GM18867 (cell line): ENCODE results near the gene CSMD2.
A peak's percentile ranks its signal among the peaks of the same experiment; 100 is the strongest.

Experiments used
- ATAC-seq: cut with Tn5 transposase; IDR thresholded peaks from one replicate; pipeline ENCODE4 v1.9.1; 2021; ENCODE audit warnings: mild to moderate bottlenecking, moderate library complexity; ENCODE audit not compliant: unreplicated experiment

CSMD2 gene

DNA sequence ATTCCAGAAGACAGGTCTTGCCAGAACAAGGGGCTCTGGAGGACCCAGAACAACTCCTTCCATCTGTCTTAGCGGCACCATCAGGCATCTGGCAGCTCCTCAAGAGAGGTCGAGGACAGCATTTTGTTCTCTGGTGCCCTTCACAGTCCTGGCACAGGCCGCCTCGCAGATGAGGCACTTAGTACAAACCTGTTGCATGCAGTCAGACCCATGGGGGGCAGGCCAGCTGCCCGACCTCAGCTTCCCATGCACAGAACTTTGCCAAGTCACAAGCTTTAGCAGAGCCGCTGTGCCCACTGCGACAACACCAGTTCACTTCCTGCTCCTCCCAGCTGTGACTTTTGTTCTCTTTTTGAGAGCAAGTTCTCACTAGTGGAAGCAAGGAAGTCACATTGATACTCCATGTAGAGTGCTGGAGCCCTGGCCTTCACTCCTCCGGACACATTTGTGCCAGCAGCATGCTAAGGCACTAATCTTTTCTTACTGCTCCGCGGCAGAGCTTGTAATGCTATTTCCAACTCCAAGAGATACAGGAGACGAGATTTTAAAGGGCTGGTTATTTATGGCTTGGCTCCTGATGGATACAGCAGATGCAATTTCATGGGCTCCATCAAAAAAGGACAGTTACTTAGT lies 256.6 kb downstream of the CSMD2 start:
- no peak for ATAC-seq

DNA sequence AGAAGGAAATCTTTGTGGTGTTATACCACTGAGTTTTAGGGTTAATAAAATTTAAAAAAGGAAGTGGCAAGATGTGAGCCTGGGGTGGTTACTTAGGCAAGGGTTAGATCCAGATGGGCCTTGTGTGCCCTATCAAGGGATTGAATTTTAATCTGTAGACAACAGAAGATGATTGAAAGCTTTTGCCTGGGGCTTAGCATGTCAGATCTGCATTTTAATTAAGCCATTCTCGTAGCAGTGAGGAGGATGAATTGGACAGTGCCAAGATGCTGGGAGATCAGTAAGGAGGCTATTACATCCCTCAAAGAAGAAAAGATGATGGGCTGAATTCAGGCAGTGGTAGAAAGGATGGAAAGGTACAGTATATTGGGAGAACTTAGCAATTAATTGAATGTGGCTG lies 258.9 kb downstream of the CSMD2 start:
- ATAC-seq = no peak

DNA sequence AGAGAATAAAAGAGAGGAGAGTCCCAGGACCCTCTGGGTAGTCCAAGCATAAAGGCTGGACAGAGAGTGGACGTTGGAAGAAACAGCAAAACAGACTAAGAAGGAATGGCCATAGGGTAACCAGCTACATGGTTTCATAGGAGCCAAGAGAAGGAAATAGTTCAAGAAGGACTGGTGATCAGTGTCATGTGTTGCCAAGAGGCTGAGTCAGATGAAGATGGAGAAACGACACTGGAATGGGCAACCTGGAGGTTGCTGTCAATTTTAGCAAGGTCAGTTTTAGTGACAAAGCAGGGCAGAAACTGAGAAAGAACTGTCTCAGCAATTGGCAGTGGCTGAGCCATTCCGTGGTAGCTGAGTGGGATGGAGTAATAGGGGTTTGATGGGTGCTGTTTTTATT lies 259.8 kb downstream of the CSMD2 start:
- no peak for ATAC-seq

DNA sequence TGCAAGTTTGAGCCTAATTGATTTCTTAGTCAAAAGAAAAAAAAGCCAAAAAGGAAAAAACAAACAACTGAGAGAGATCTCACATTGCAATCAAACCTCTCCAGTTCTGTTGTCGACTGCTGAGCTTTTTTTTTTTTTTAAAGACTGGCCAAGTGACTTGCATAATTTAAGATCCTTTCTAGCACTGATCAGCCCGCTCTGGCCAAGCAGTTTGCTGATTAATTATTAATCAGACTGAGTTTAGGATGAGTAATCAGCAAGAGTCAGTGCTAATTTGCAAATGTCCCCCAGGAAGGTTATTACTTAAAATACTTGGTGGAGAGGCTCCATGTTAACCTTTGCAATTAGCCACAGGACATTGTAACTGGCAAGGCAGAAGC lies 261.8 kb downstream of the CSMD2 start:
- no peak for ATAC-seq

DNA sequence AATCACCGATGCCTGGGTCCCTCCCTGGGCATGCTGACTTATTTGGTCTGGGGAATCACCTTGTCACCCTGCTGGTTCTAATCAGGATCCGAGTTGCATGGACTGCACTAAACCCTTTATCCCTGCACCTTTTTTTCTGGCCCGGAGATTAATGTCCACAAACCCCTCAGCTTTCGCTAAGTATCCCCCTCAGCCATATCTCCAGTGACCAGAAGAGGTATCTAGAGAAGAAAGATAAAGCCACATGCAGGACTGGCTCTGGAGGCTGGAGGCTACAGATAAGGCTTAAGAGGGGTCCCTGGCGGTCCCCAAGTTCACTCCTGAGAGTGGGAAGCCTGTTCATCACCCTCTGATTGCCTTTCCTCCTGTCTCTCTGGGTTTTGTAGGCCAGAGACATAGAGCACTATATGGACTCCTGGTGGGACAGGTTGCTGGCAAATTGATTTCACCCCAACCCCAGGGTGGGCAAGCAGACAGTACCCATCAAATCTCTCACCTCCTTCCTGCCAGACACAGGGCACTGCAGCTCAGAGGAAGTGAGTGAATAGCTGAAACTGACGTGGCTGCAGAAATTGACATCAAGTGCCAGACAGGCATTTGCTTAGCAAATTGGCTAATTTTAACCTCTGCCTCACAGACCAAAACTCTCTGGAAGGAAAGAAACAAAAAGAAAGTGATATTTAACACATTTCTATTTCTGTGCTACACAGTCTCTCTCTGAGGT lies 262.4 kb downstream of the CSMD2 start:
- ATAC-seq = peak; percentile 94

DNA sequence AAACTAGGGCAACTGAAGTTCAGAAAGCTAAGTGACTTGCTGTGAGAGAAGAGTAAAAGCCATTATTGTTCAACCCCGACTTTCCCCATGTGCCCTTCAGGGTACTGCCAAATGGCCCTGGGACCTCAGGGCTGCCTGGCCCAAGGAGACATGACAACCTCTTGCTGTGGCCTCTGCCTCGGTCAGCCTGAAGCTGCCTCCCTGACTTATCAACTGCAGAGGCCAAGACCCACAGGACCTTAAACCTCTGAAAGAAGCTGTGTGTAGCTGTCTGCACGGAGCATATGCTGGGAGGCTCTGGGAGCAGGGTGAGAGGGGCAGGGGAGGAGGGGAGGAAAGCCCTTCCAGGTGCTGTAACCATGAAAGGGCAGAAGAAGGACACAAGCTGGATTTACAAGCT lies 265.3 kb downstream of the CSMD2 start:
- no peak for ATAC-seq

DNA sequence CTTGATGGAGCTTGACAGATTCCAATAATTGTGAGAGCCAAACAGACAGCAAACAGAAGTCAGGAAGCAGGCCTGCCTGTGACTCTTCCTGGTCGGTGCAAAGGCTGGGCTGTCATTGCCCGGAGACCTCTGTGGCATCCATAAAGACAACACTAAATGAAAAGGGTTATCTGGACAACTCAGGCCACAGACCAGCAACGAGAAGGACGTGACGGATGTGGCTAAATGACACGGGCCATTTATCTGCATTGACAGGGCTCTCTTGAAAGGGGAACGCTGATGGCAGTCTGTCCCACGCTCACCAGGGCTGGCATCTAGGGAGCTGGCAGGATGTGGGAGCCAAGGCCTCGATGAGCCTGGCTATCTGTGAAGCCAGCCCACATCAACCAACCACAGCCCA lies 266.1 kb downstream of the CSMD2 start:
- no peak for ATAC-seq

DNA sequence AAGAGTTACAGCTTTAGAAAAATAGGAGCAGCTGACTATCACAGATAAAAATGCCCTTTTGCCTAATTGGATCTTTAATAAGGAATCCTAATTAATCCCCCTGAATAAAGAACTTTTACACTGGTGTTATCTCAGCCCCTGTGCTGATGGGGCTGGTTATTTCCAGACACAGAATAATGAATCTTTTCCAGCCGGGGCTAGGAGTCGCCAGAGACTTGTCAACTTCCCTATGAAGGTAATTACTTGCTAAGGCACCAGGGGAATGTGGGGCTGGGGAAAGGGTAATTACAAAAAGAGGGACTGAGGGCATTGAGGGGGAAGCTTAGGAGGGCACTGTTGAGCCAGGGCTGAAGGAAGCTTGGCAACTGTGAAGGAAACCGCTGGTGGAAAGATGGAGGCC lies 266.6 kb downstream of the CSMD2 start:
- no peak for ATAC-seq

DNA sequence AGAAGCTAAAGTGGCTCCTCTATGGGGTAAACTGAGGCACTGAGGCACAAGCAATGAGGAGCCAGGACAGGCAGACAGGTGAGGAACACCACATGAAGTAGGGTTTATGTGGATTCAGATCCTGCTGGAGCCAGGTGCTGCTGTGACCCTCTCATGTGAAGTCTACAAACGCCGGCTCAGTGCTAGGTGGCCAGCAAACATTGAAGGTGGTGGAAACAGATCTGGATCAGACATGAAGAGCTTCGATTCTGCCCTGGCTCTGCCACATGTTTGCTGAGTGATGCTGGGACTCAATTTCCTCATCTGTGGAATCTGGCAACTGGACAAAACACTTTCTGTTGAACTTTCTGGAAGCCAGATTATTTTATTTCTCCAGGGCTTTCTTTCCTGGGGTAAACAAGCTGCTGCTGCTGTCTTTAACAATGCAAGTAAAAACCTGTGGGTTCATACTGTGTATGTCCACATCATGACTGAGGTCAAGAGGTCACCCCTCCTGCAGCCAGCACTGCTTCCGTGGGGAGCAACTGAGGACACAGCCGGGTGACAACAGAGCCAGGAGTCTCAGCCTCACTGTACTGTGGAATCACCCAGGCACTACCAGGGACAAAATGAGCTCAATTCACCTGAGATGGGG lies 267.8 kb downstream of the CSMD2 start:
- no peak for ATAC-seq

DNA sequence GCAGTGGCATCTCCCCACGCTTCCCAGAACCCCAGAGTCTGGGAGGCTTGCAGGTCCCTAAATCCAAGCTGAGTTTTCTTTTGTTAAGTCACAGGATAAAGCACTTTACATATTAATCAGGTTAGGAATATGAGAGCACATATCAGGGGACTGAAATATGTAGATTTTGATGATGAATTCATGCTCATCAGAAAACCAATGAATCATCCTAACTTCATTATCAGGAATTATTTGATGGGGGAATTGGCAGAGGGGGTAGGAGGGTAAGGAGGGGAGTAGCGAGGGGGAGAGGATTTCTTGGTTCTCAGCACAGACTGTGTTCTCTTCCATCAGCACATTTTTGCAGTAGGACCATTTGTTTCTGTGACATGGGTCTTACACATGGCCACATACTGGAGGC lies 269.1 kb downstream of the CSMD2 start:
- no peak for ATAC-seq

DNA sequence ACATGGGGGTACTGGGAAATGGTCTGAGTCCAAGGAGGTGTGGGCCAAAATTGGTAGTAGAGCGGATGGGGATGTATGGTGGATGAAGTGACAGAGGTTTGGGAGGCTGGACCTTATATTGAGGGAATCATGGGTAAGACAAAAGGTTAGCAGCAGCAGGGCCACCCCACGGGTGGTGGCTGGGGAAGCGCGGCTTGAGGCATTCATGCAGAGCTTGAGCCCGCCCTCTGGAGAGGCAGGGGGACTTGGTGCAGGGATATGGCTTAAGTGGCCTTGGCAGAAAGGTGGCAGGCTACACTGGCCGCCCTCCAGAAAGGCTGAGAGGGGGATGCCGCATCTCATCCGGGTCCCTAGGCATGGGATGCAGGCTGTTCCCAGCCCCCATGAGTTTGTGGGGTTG lies 269.6 kb downstream of the CSMD2 start:
- no peak for ATAC-seq

DNA sequence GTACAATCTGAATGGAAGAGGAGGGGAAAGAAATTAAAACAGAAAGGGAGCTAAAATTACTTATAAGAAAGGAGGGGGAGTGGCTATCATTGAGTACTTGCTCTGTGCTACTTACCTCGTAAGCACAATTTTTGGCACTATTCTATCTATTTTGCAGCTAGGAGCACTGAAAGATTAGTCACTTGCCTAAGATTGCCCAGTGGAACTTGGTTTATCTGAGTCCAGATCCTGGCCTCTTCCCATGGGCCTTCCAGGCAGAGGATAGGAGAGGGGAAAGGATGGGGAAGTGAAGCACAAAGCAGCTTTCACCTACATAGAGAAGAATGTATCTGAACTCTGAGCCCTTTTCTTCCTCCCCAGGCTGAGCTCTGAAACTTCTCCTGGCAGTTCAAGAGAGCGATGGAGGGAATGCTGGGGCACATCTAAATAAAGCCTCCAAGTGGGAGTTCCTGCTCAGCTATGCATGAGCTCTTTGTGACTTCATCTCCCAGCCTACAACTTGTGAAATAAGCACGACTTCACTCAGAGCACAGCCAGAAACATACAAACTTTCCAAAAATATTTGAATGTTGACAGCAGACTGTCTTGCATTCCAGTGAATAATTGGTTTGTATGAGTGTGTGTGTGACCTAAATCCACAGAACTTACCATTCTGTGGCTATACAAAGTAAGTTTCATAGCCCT lies 271.7 kb downstream of the CSMD2 start:
- no peak for ATAC-seq

DNA sequence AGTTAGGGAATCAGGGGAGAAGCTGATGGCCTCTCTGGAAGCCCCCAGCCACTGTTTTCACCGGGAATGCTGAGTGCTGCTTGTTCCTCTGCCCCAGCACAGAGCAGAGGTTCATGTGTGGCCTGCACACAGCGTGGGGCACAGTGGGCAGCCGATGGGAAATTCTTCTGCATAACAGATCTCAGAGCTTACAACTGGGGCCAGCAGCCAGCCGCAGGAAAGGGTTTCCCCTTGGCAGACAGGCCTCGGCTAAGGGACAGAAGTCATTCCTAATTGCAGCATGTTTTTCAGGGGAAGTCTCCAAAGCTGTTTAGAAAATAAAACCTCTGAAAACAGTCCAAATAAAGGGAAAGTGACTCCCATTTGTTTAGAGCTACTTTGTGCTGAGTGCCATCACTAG lies 278.5 kb downstream of the CSMD2 start:
- no peak for ATAC-seq

DNA sequence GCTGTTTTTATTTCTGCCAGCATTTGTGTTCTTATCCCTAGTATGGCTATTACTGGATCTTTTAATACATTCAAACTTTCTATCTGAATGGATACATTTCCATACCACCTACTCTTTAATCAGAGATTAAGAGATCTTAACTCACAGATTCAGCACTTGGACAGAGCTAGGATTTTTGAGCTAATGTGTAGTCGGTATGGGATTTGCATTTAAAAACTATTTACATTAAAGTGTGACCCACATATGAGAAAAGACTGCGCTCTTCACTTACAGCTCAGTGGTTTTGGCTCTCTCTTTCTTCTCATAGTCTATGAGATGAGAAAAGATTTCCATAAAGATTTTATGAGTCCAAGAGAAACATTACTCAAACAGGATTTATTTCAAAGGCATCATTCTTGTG lies 284.7 kb downstream of the CSMD2 start:
- ATAC-seq = no peak

DNA sequence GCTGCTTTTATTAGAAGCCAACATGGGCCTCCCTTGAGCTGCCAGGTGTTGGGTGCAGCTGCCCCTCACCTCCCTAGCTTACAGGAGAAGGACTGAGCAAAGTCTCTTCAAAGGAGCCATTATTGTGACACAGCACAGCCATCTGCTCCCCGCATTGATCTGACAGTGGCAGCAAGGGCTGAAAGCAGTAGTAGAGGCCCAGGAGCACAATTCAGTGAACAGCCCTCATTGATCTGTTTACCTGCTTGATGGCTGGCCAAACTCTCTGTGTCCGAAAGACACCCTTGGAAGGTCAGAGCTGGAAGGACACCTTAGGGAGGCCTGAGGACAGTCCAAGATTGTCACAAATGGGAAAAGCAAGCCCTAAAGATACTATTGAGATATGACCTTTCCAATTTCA lies 286.6 kb downstream of the CSMD2 start:
- no peak for ATAC-seq

DNA sequence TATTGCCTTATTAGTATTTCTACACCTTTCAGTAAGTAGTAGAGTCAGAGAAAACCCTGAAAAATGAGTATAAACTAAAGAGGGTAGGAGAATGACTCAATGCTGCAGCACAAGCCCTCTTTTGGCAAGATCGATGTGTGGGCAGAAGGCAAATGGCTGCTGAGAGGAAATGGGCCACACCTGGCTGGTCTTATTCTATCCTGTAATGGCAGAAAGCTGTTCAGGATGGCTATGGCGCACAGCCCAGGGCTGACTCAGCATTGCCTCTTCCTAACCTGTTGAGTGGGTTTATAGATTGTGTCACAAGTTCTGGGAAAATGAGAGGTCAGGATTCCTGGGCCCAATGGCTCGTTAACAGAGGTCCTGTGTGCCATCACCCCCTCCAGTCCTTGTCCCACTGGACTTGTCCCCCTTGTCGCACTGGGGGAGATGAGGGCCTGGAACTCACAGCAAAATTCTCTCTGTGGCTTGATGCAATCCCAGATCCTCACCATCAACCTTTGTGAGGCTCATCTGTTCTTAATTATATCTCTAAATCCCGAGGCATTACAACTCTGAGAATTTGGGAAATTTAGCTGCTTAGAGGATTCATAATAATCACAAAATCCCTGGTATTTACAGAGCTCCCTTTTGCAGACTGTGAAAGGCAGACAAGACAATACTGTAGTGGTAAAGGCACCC lies 287.9 kb downstream of the CSMD2 start:
- no peak for ATAC-seq

DNA sequence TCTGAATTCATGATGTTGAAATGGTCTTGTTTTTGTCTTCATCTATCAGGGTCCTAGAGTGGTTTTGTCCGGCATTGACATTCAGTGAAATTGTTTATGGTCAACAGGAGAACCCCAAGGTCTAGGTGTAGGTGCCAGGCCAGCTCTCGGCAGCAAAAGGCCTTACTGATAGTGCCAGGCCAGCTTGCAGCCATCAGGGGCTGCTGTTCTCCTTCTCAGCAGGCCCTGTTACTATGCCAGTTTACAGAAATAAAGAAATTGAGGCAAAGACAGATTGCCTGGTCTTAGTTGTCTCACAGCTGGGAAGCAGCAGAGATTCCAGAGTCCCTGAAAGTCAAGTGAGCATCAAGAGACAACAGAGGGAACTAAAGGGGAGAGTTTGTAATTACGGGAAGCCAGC lies 289.2 kb downstream of the CSMD2 start:
- ATAC-seq = no peak

DNA sequence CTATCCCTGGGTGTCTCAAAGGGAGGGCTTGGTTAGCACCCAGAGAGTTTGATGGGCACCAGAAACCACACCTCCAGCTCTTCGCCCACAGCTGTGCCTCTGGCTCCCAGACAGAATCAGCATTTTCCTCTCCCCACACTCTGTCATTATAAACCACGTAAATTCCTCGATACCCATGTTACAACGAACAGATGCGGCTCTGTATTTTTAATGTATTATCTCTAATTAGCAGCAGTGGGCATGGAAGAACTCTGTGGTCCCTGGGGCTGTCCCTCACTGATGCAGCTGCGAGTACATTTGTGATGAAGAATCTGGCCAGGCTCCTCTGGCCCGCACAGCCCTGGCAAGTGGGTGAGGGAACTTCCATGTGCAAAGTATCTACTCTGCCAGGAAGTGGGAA lies 290.4 kb downstream of the CSMD2 start:
- ATAC-seq = no peak

DNA sequence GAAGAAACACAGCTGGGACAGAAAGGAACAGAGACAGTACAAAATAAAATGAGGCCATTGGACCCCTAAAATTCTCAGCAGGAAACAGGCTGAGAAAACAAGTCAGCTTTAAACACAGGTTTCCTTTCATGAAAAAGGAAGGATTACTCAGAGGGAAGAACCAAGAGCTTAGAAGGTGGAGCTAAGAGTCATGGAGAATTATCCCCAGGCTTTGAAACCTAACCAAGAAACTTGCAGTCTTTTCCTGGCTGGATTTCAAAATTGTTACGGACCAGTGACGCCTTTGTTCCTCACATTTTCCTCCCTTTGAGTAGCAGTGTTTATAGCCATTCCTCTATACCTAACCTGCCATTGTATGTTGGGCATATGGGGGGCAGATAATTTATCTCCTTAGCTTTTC lies 292.3 kb downstream of the CSMD2 start:
- ATAC-seq = no peak

DNA sequence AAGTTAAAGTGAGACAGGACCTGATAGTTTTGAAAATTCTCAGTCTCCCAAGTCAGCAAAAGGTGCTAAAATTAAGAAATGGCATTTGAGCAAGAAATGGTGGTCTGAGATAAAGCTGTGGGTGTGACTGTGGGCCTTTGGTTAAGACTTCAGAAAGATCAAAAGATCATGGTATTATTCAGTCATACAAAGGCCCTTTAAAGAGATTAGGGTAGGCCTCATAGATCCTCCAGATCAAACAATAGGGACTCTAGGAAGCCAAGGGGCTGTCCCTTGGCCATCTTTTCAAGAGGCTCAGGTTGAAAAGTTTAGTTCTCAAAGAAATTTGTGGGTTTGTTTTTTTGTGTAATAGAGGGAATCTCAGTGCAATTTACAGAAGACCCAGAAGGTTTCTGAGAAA lies 292.8 kb downstream of the CSMD2 start:
- no peak for ATAC-seq

DNA sequence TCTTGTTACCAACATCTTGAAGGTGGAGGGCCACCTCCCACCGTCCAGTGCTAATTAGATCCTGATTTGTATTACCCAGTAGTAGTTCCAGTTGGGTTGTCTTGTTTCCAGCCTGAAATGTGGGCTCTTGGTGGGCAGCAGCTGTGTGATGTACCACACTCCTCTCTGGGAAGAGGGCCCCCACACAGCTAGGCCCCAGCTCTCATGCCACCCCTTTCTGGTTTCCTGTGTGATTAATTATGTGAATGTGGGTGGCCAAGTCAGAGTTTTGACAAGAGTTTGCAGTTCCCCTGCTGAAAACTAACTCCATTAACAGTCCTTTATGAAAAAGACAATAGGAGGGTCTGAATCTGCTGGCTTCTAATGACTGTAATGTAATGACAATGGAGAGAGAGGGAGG lies 297.3 kb downstream of the CSMD2 start:
- no peak for ATAC-seq
